ENCODE measurements around the gene GCFC2.
"Not testable (repeated sequence)": the region's sequence is repeated elsewhere in the genome, so short reads cannot be mapped to it uniquely, and the experiment has no call there.

Gene GCFC2

GRCh38 chr2:75710577-75711253 is at the start of gene GCFC2:
TSS of gene GCFC2 (minus strand) at chr2:75710915. CDS start at chr2:75710855, 60 bp downstream.
- DNase-seq (ENCODE audit: low read depth, low spot score), result peak; percentile 61

DNA sequence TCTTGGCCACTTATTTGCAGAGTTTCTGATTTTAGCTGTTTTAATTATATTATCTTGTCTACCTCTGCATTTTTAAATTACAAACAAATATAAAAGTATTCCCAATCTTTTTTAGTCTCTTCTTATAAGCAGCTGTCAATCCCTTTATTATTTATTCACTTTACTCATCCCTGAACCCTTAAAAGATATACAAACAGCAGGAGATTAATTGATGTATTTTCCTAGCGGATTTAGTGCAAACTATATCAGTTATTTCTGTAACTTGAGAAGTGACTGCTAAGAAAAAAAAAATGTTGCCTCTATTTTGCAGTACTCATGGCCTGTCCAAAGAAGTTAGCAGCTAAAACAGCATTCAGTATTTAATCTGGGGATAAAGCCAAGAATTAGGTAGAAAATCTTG is 42.1 kb upstream of the GCFC2 start:
- DNase-seq (ENCODE audit: low read depth, low spot score), result no peak

DNA sequence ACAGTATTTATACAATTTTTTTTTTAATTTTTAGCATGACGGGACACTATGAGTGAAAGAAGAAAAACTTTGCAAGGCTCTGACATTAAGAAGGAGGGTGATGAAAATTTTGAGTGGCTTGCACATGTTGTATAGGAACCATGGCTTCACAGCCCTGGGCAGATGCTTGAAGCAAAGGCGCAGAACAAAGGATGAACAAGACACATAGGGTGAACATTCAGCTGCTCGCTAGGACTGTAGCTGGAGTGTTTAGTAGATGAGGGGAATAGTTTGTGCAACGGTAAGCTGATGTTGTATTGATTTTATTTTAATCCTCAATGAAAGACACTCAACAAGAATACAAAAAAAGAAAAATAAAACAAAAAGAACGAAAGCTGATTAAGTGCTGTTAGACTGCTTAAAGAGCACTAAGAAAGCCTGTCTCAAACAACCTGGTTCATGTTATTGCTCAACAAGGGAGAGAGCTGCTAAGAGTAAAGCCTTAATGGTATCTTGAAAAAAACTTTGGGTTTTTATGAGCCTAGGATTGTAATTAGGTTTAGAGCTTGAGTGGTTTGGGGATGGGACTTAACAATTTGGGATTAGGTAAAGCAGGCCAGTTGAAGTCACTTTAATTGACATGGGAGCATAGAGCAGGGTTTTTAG is 41.2 kb upstream of the GCFC2 start:
- DNase-seq (ENCODE audit: low read depth, low spot score), result no peak

GRCh38 chr2:75751360-75751759 is 40.6 kb upstream of the GCFC2 start:
- no peak for DNase-seq (ENCODE audit: low read depth, low spot score)

GRCh38 chr2:75737961-75738360 is 27.2 kb upstream of the GCFC2 start:
- DNase-seq (ENCODE audit: low read depth, low spot score), result no peak

GRCh38 chr2:75736276-75736675 is 25.6 kb upstream of the GCFC2 start:
- no peak for DNase-seq (ENCODE audit: low read depth, low spot score)

DNA sequence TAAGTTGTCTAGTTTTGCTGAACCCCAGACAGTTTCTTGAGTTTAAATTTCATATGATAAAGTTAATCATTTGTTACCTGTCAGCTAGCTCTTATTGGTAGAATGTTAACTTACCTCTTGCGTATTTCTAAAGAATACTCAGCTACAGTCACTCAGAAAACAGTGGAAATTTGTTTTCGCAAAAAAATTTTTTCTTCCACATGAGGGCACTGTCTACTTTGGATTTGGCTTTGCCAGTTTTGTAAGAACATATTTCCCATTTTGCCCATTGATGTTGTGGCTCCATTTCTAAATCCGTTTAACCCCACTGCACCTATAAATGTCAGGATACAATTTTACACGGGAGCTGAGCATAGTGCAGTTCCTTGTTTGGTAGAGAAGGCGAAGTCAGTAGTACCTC is 19.1 kb upstream of the GCFC2 start:
- DNase-seq (ENCODE audit: low read depth, low spot score), result no peak

DNA sequence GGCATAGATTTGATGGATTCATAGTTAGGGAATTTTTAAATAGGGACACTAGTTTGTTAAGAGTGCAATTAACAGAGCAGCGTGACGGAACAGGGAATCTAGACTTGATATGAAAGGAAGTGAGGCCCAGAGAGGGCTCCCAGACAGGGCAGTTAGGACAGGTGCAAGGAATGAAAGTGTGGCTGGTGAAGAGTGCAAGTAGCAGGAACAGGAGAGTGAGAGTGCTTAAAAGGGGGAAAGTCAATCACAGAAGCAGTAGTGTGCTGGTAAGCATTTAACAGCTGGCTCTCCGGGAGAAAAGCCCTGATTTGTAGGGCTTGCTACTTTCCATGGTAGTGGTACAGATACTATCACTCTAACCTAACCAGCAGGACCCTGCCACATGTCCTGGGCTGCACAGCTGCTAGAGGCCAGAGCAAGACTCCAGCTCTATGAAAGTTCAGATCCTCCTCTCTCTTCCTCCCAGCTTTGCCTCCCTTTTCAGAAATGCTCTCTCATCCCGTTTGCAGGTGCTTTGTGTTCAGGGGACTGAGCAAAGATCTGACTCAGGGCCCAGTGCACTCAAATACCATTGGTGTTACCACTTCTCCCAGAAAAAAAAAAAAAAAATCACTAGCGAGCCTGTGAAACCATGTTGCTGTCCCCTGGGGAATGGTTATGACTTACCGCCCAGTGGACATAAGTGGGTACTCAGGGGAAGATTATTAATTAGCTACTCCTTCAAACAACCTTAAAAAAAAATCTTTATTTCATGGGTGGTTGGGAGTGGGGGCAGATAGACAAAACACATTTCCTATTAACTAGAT is 18.1 kb upstream of the GCFC2 start:
- no peak for DNase-seq (ENCODE audit: low read depth, low spot score)

DNA sequence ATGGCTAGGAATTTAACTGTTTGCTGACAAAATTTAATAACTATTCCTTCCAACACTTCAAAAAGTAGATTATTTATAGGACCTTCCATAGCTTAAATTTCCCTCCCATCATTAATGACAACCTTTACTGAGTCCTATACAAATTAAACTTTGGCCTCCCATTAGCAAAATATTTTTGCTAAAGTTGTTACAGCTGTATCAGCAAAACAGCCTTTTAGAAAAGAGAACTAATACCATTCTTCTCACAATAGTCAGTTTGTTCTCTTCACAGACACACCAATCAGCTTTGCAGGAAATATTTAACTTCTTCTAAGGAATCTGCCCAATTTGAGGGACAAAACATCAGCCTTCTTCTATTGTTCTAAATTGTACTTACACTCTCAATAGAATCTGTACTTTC is 12.0 kb upstream of the GCFC2 start:
- no peak for DNase-seq (ENCODE audit: low read depth, low spot score)

- no peak for DNase-seq (ENCODE audit: low read depth, low spot score)
These were observed 9.8 kb upstream of the GCFC2 start for GRCh38 chr2:75720525-75720924.

- DNase-seq (ENCODE audit: low read depth, low spot score), result no peak
These were observed 8.9 kb upstream of the GCFC2 start for GRCh38 chr2:75719616-75720015.

GRCh38 chr2:75716406-75716805 is 5.7 kb upstream of the GCFC2 start:
- no peak for DNase-seq (ENCODE audit: low read depth, low spot score)

GRCh38 chr2:75711590-75711989 is 875 bp upstream of the GCFC2 start:
- DNase-seq (ENCODE audit: low read depth, low spot score), result not testable (repeated sequence)

DNA sequence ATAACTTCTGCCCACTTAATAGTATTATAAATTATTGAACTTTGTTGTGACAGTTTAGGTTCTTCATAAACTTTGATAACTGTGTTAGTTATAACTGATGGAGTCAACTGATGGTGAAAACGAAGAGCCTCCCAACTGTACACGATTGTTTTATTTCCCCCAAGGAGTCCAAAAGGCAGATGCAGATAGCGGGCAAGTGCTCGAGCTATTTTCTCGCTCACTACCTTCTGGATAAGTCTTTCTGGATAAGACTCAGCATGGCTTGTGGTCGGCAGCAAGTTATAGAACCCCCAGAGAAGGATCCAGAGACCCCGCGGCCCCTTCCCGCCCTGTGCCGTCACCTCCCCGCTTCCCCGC is 517 bp downstream of the GCFC2 start:
- DNase-seq (ENCODE audit: low read depth, low spot score), result no peak

GRCh38 chr2:75709297-75709696 is 1.4 kb downstream of the GCFC2 start:
- DNase-seq (ENCODE audit: low read depth, low spot score), result no peak

GRCh38 chr2:75707901-75708300 is 2.8 kb downstream of the GCFC2 start:
- no peak for DNase-seq (ENCODE audit: low read depth, low spot score)

DNA sequence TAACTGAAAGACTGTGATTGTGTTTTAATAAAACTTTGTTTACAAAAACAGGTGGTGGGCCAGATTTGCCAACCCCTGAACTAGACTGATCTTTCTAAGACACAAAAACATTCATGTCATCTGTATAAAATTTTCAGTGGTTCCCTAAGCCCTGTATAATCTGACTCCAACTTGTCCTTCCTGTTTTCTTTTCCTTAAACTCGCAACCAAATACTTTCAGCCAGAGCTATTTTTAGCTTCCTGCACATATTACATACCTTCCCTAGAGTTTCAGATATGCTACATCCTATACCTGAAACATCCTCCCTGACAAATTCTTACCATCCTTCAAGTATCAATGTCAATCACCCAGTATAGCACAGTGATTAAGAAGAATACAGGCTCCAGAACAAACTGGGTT is 4.8 kb downstream of the GCFC2 start:
- no peak for DNase-seq (ENCODE audit: low read depth, low spot score)

GRCh38 chr2:75703589-75704287 is 7.0 kb downstream of the GCFC2 start:
- DNase-seq (ENCODE audit: low read depth, low spot score), result no peak

DNA sequence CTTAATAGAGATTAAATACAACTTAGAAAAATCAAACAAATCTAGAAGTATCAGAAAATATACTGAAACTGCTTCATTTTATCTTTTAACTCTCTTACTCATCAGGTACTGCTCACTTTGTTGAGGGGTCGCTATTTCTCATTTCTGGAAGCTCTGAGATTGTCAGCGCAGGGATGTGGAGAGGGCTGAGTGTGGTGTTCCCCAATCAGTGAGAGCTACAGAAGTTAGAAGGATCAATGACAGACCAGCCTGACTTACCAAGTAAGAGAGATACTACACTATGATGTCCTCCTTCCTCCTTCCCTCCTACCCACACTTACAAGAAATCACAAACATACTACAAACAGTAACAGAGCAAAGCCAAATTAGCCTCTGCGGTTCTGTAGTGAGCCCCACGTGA is 8.1 kb downstream of the GCFC2 start:
- no peak for DNase-seq (ENCODE audit: low read depth, low spot score)

GRCh38 chr2:75698918-75699317 is 11.8 kb downstream of the GCFC2 start:
- DNase-seq (ENCODE audit: low read depth, low spot score), result no peak

DNA sequence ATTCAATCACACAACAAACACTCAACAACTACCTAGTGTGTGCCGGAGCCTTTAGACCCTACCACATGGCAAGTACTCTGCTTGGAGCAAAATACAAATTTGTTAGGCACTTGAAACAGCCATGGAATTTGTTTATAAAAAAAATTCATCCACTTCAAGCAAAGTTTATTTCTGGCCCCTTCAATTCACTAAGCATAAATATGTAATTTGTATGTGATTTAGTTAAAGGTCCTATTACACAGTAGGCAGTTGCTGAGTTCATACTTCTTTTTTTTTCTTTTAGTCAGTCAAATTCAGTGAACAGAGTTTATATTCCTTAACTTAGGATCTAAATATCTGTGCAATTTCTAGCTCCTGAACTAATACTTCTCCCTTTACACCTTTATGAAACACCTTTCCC is 22.5 kb downstream of the GCFC2 start:
- no peak for DNase-seq (ENCODE audit: low read depth, low spot score)

- not testable (repeated sequence) for DNase-seq (ENCODE audit: low read depth, low spot score)
These were observed 27.3 kb downstream of the GCFC2 start for GRCh38 chr2:75683430-75683829.
